Right cardiac atrium (tissue), 5 donors: ENCODE results near the gene OPN3. TPM values are rescaled to one million over a fixed set of nuclear protein-coding genes. Genes with fewer than 3 reads are reported as not detected.

Experiments
- ATAC-seq, 2 donors: fragments of 200-7000 bp; cut with Tn5 transposase; one replicate each; pipeline versions ENCODE4 v1.8.0 to v1.9.1; 2020; ENCODE audit warnings: moderate library complexity in 2 of 2, mild to moderate bottlenecking in 1 of 2
- DNase-seq, 3 donors: peaks; one replicate each; pipeline ENCODE4 v3.0.0-alpha.2; 2020
- H3K27ac ChIP-seq: one replicate; pipeline ENCODE4 v1.5.1; 2013; ENCODE audit warnings: mild to moderate bottlenecking, low read length, control low read depth, moderate library complexity
- H3K27me3 ChIP-seq: one replicate; pipeline ENCODE4 v1.6.1; 2013; ENCODE audit not compliant: control insufficient read depth, insufficient read depth
- H3K4me1 ChIP-seq: one replicate; pipeline ENCODE4 v1.6.1; 2013; ENCODE audit warnings: low read length; ENCODE audit not compliant: control insufficient read depth, insufficient read depth
- H3K4me3 ChIP-seq: one replicate; pipeline ENCODE4 v1.5.1; 2013; ENCODE audit warnings: low read length, control low read depth
- H3K9me3 ChIP-seq: one replicate; pipeline ENCODE4 v1.6.1; 2013; ENCODE audit warnings: low read length; ENCODE audit not compliant: control insufficient read depth
- WGBS: extraction: QIAGEN DNeasy Blood & Tissue Kit; methylation state at CpG from one replicate; pipeline ENCODE4 v1.1.7; 2013; 5-methylcytosine and 5-hydroxymethylcytosine counted together
- intact Hi-C, 4 donors: fragments of 100-400 bp; cut with DNase I; formaldehyde crosslinking; loops; one replicate each; pipeline versions ENCODE4 v1.11.0 to v1.14.0; 2022 to 2023
- polyA plus RNA-seq: library from polyadenylated mRNA; stranded (reverse); fragments of 200-250 nt; gene quantifications from one replicate; pipeline ENCODE4 v1.2.3, GENCODE V29; 2013
- total RNA-seq, 4 donors: library from RNA; stranded (reverse); fragmentation: NEBNext Ultra II Directional; extraction: Animal tissue kit (Norgen Biotek cat#: 25700); gene quantifications; one replicate each; pipeline ENCODE4 v1.2.1, GENCODE V29; 2021
- donor health status: healthy with polysubstance abuse.
- donor health status: DM: no; HTN: yes; CAD: no.
- donor health status: DM: no; HTN: no; CAD: no.
- donor health status: DM: no; HTN: yes; CAD: no; lungs with severe emphysema.
- donor health status: DM: yes; HTN: yes; CAD: no.

The OPN3 gene
- total and polyA plus RNA-seq, 5 donors = 4.4 to 8.2 (median 7.2) TPM

- ATAC-seq = no peak
- intact Hi-C loops = no loop called here
- 90% methylated on average over 3 of the region's 3 CpGs for WGBS
These were observed 84.6 kb downstream of the OPN3 start for GRCh38 chr1:241555526-241555925.

GRCh38 chr1:241553886-241554592 lies 86.1 kb downstream of the OPN3 start:
- no peak for ATAC-seq
- intact Hi-C loops = no loop called here
- Histone ChIP-seq H3K27ac (no peak overlapping the region), H3K9me3 (no peaks in the 10 kb centered on the region), H3K4me3 (no peak overlapping the region), H3K27me3 (no peaks in the 10 kb centered on the region), H3K4me1 (no peaks in the 10 kb centered on the region)
- DNase-seq = no peak
- 79% methylated on average over 7 of the region's 7 CpGs for WGBS

More at GRCh38 chr1:241555526-241555925, 84.6 kb downstream of the OPN3 start:
- Histone ChIP-seq H3K4me3 (no peak overlapping the region), H3K4me1 (no peaks in the 10 kb centered on the region), H3K27me3 (no peaks in the 10 kb centered on the region), H3K27ac (no peak overlapping the region), H3K9me3 (no peaks in the 10 kb centered on the region)
- DNase-seq = no peak

GRCh38 chr1:241551759-241552638 lies 88.2 kb downstream of the OPN3 start:
- H3K9me3 ChIP-seq = no peaks in the 10 kb centered on the region
- H3K4me3 ChIP-seq = peak overlapping the region; percentile 32
- no peak overlapping the region for H3K27ac ChIP-seq
- 56% methylated on average over 22 of the region's 22 CpGs for WGBS
- intact Hi-C loops = no loop called here
- H3K4me1 ChIP-seq = no peaks in the 10 kb centered on the region
- H3K27me3 ChIP-seq = no peaks in the 10 kb centered on the region
- DNase-seq = peak in 2 of 3 donors; percentile 35 to 68
- peak; percentile 47 to 57 for ATAC-seq

- no peak for ATAC-seq
- intact Hi-C loops = no loop called here
- Histone ChIP-seq H3K9me3 (no peaks in the 10 kb centered on the region), H3K4me1 (no peaks in the 10 kb centered on the region), H3K27me3 (no peaks in the 10 kb centered on the region), H3K27ac (no peak overlapping the region), H3K4me3 (no peak overlapping the region)
- 74% methylated on average over 1 of the region's 1 CpG for WGBS
- no peak for DNase-seq
These were observed 89.9 kb downstream of the OPN3 start for GRCh38 chr1:241550318-241550717.

GRCh38 chr1:241548008-241548407 lies 92.2 kb downstream of the OPN3 start:
- Histone ChIP-seq H3K4me1 (no peaks in the 10 kb centered on the region), H3K4me3 (no peak overlapping the region), H3K9me3 (no peaks in the 10 kb centered on the region), H3K27ac (no peak overlapping the region), H3K27me3 (no peaks in the 10 kb centered on the region)
- no peak for ATAC-seq
- intact Hi-C loops = no loop called here
- WGBS = 45% methylated on average over 2 of the region's 2 CpGs
- no peak for DNase-seq

Other genes starting within 250 kb of the OPN3 start
- 100 to 1,000 TPM; 149 to 188 (median 165) TPM for gene FH, start 120.6 kb downstream of the OPN3 start, total RNA-seq
- 232 TPM for gene FH, start 120.6 kb downstream of the OPN3 start, polyA plus RNA-seq
- gene KMO, start 108.0 kb downstream of the OPN3 start, total RNA-seq = 1 to 10 TPM in 1 of 4 donors, under 1 TPM in 3; 0.63 to 1.5 (median 0.79) TPM
- gene KMO, start 108.0 kb downstream of the OPN3 start, polyA plus RNA-seq = 0.29 TPM
- gene CHML, start within 50 bp of the OPN3 start, total RNA-seq = 1 to 10 TPM; 4.1 to 7.8 (median 4.7) TPM
- gene CHML, start within 50 bp of the OPN3 start, polyA plus RNA-seq = 1.1 TPM
- gene WDR64, start 11.9 kb upstream of the OPN3 start, total RNA-seq = under 1 TPM in 2 of 4 donors, not detected in 2; 0.29 to 0.54 TPM
- gene WDR64, start 11.9 kb upstream of the OPN3 start, polyA plus RNA-seq = not detected
- gene EXO1, start 207.8 kb upstream of the OPN3 start, total RNA-seq = under 1 TPM in 2 of 4 donors, not detected in 2; 0.74 to 0.83 TPM
- gene EXO1, start 207.8 kb upstream of the OPN3 start, polyA plus RNA-seq = 0.23 TPM